ENCODE measurements around the gene SNED1. TPM values are rescaled to one million over a fixed set of nuclear protein-coding genes. Genes with fewer than 3 reads are reported as not detected.

Gene SNED1
- total RNA-seq, 1 donor from 2014 or later, result 0.11 TPM

GRCh38 chr2:241134711-241135110, 136.3 kb downstream of the SNED1 start:
- H3K9me3 ChIP-seq (ENCODE audit: low read depth), result no peaks in the 10 kb centered on the region
- no peak overlapping the region for H3K27ac ChIP-seq
- no peaks in the 10 kb centered on the region for H3K36me3 ChIP-seq
- no peaks in the 10 kb centered on the region for H3K9me3 Mint-ChIP-seq
- H3K4me3 ChIP-seq, result no peak overlapping the region
- H3K9ac ChIP-seq, result no peak overlapping the region
- H4K20me1 ChIP-seq (ENCODE audit: low read depth), result no peaks in the 10 kb centered on the region
- no peaks in the 10 kb centered on the region for H3K27me3 Mint-ChIP-seq (ENCODE audit: insufficient read depth, low read depth)
- H3K4me2 ChIP-seq, result no peak overlapping the region
- H3K27me3 ChIP-seq, result no peaks in the 10 kb centered on the region
- no peak overlapping the region for H2AFZ ChIP-seq (replicated peaks)
- peaks cover 7% of the 10 kb centered on the region for H3K36me3 Mint-ChIP-seq
- TF ChIP-seq EZH2 (IDR thresholded peaks at IDR 0.05) (no peak), CTCF (IDR thresholded peaks at IDR 0.05) (no peak), EZH2phosphoT487 (IDR thresholded peaks at IDR 0.05) (no peak)
- peaks cover 3% of the 10 kb centered on the region for H3K4me1 Mint-ChIP-seq
- H3K79me2 ChIP-seq (ENCODE audit: low read depth), result no peaks in the 10 kb centered on the region
- no peaks in the 10 kb centered on the region for H3F3A ChIP-seq (ENCODE audit: low read depth)
- no peak overlapping the region for H3K27ac Mint-ChIP-seq
- no peak for DNase-seq (ENCODE audit: low spot score)
- H3K4me3 Mint-ChIP-seq, result no peak overlapping the region
- no peaks in the 10 kb centered on the region for H3K4me1 ChIP-seq

- no peak for DNase-seq (ENCODE audit: low spot score)
- no peak for TF ChIP-seq EZH2phosphoT487 (IDR thresholded peaks at IDR 0.05)
- no peak for TF ChIP-seq EZH2 (IDR thresholded peaks at IDR 0.05)
- no peak for TF ChIP-seq CTCF (IDR thresholded peaks at IDR 0.05)
- no peaks in the 10 kb centered on the region for H3K9me3 ChIP-seq (ENCODE audit: low read depth)
- H3K4me3 ChIP-seq, result no peak overlapping the region
- H3K9ac ChIP-seq, result no peak overlapping the region
- H3K4me2 ChIP-seq, result no peak overlapping the region
- H3K4me1 Mint-ChIP-seq, result peaks cover 3% of the 10 kb centered on the region
- no peaks in the 10 kb centered on the region for H3K4me1 ChIP-seq
- H3K79me2 ChIP-seq (ENCODE audit: low read depth), result no peaks in the 10 kb centered on the region
- H3F3A ChIP-seq (ENCODE audit: low read depth), result no peaks in the 10 kb centered on the region
- H2AFZ ChIP-seq (replicated peaks), result no peak overlapping the region
- H3K27me3 Mint-ChIP-seq (ENCODE audit: insufficient read depth, low read depth), result no peaks in the 10 kb centered on the region
- no peaks in the 10 kb centered on the region for H3K9me3 Mint-ChIP-seq
- peaks cover 6% of the 10 kb centered on the region for H3K36me3 Mint-ChIP-seq
- H3K4me3 Mint-ChIP-seq, result no peak overlapping the region
- H3K27ac Mint-ChIP-seq, result no peak overlapping the region
- no peaks in the 10 kb centered on the region for H3K36me3 ChIP-seq
- H4K20me1 ChIP-seq (ENCODE audit: low read depth), result no peaks in the 10 kb centered on the region
- no peaks in the 10 kb centered on the region for H3K27me3 ChIP-seq
- no peak overlapping the region for H3K27ac ChIP-seq
Observed at GRCh38 chr2:241135737-241136136, 137.3 kb downstream of the SNED1 start.

GRCh38 chr2:241136191-241136590, 137.8 kb downstream of the SNED1 start:
- H3K9ac ChIP-seq, result no peak overlapping the region
- H3F3A ChIP-seq (ENCODE audit: low read depth), result no peaks in the 10 kb centered on the region
- H3K4me2 ChIP-seq, result no peak overlapping the region
- no peaks in the 10 kb centered on the region for H4K20me1 ChIP-seq (ENCODE audit: low read depth)
- H3K27me3 Mint-ChIP-seq (ENCODE audit: insufficient read depth, low read depth), result no peaks in the 10 kb centered on the region
- H3K4me1 ChIP-seq, result no peaks in the 10 kb centered on the region
- H3K79me2 ChIP-seq (ENCODE audit: low read depth), result no peaks in the 10 kb centered on the region
- no peaks in the 10 kb centered on the region for H3K9me3 ChIP-seq (ENCODE audit: low read depth)
- no peak overlapping the region for H3K4me3 Mint-ChIP-seq
- H3K27me3 ChIP-seq, result no peaks in the 10 kb centered on the region
- H2AFZ ChIP-seq (replicated peaks), result no peak overlapping the region
- H3K4me1 Mint-ChIP-seq, result peaks cover 3% of the 10 kb centered on the region
- no peak overlapping the region for H3K4me3 ChIP-seq
- H3K27ac ChIP-seq, result no peak overlapping the region
- no peaks in the 10 kb centered on the region for H3K36me3 ChIP-seq
- H3K9me3 Mint-ChIP-seq, result no peaks in the 10 kb centered on the region
- TF ChIP-seq EZH2 (IDR thresholded peaks at IDR 0.05) (no peak), CTCF (IDR thresholded peaks at IDR 0.05) (no peak), EZH2phosphoT487 (IDR thresholded peaks at IDR 0.05) (no peak)
- no peak overlapping the region for H3K27ac Mint-ChIP-seq
- DNase-seq (ENCODE audit: low spot score), result no peak
- H3K36me3 Mint-ChIP-seq, result peaks cover 5% of the 10 kb centered on the region
